ENCODE measurements around the gene BPIFB2.

DNA sequence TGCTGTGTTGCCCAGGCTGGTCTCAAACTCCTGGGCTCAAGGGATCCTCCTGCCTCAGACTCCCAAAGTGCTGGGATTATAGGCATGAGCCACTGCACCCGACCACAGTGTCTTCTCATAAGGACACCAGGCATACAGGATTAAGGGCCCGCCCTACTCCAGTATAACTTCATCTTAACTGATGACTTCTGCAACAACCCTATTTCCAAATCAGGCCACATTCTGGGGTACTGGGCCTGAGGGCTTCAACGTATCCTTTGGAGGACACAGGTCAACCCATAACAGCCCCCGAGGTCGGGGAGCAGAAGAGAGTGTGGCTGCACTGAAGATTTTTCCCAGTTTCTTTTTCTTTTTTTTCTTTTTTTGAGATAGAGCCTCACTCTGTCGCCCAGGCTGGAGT is 42.9 kb upstream of the BPIFB2 start:
- TF ChIP-seq CTCF (IDR thresholded peaks at IDR 0.05) = no peak
- TF ChIP-seq POLR2A (IDR thresholded peaks at IDR 0.05) = no peak
